Vagina (tissue), 2 donors: Measurements from ENCODE around the gene ITGB4. TPM values are rescaled to one million over a fixed set of nuclear protein-coding genes. Genes with fewer than 3 reads are reported as not detected.

Experiments
- DNase-seq, 2 donors: peaks; one replicate each; pipeline ENCODE4 v3.0.0-alpha.2; 2017; ENCODE audit errors: extremely low spot score in 2 of 2
- H3K27ac ChIP-seq: fragments of 200-600 bp; sonication (generic); one replicate; pipeline ENCODE4 v1.5.1; 2019
- H3K27me3 ChIP-seq: fragments of 200-600 bp; sonication (generic); one replicate; pipeline ENCODE4 v1.5.1; 2019
- H3K36me3 ChIP-seq, 2 donors: fragments of 200-600 bp; sonication (generic); one replicate each; pipeline ENCODE4 v1.5.1; 2017 to 2019
- H3K4me1 ChIP-seq: fragments of 200-600 bp; sonication (generic); one replicate; pipeline ENCODE4 v1.5.1; 2019
- H3K4me3 ChIP-seq, 2 donors: fragments of 200-600 bp; sonication (generic); 1 replicate in 1 of 2; 2 replicates in 1 of 2; pipeline ENCODE4 v1.5.1; 2016 to 2019
- H3K9me3 ChIP-seq: fragments of 200-600 bp; sonication (generic); one replicate; pipeline ENCODE4 v1.5.1; 2019
- CTCF ChIP-seq, 3 experiments: fragments of 450-650 bp in 2 of 3; fragments of 200-600 bp in 1 of 3; sonication (generic) in 1 of 3; IDR thresholded peaks; one replicate each; pipeline ENCODE4 v1.5.1; 2017 to 2019; ENCODE audit warnings: antibody characterized with exemption in 3 of 3, mild to moderate bottlenecking in 2 of 3, moderate library complexity in 2 of 3
- POLR2A ChIP-seq, 2 donors: fragments of 450-650 bp; IDR thresholded peaks; one replicate each; pipeline ENCODE4 v1.6.1; 2017; ENCODE audit warnings: antibody characterized with exemption in 2 of 2, mild to moderate bottlenecking in 2 of 2, moderate library complexity in 2 of 2
- POLR2AphosphoS5 ChIP-seq, 2 donors: sonication (generic); formaldehyde crosslinking; IDR thresholded peaks; one replicate each; pipeline ENCODE4 v1.9.0; 2017; ENCODE audit warnings: antibody characterized with exemption in 2 of 2, mild to moderate bottlenecking in 2 of 2, low read depth in 1 of 2; ENCODE audit not compliant: insufficient read depth in 1 of 2
- intact Hi-C: fragments of 100-400 bp; cut with DNase I; formaldehyde crosslinking; loops from one replicate; pipeline ENCODE4 v1.15.1; 2023
- total RNA-seq: library from RNA; depleted of rRNA; stranded (reverse); fragments of >200 nt; gene quantifications from one replicate; pipeline ENCODE4 v1.2.3, GENCODE V29; 2016

The ITGB4 gene
- total RNA-seq, 1 donor from 2014 or later: 169 TPM

DNA sequence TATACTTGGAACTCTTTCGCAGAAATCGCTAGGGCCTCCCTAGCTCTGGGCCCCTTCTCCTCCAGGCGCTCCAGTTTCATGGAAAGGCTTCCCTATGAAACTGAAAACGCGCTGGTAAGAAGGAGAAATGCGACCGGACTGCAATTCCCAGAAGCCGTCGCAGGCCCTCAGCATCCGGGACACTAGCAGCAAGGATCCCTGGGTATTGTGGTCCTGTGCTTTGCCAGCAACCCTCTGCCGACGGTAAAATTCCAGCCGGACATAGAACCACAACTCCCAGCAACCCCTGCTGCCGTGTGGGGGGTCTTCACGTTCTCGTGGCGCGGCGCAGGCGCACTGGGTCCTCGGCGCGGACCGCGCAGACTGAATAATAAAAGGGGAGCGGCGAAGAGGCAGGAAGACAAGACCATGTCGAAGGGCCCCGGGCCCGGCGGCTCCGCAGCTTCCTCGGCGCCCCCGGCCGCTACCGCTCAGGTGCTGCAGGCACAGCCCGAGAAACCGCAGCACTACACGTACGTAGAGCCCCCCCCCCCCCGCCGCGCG is 63.3 kb downstream of the ITGB4 start, which contains the start of gene UNK:
Gene UNK (plus strand): TSS at position 334 of the 543 bp plus-strand sequence. CDS start 75 bp downstream, at position 409.
- H3K9me3 ChIP-seq: no peaks in the 10 kb centered on the region
- peak within 1 kb of the TSS; percentile 62 to 86 for H3K4me3 ChIP-seq
- intact Hi-C loops: no loop called here
- TF ChIP-seq POLR2AphosphoS5 (IDR thresholded peaks at IDR 0.05; ENCODE audit: insufficient read depth in 1 of 2, low read depth in 1 of 2): peak in 1 of 2 donors; percentile 90
- peak in 1 of 2 donors; percentile 84 for TF ChIP-seq POLR2A (IDR thresholded peaks at IDR 0.05)
- peak in 1 of 3 experiments; percentile 24 for TF ChIP-seq CTCF (IDR thresholded peaks at IDR 0.05)
- H3K27ac ChIP-seq: peak within 1 kb of the TSS; percentile 100
- peak in 1 of 2 donors; percentile 100 for DNase-seq
- no peaks in the 10 kb centered on the region for H3K27me3 ChIP-seq
- H3K36me3 ChIP-seq: no peaks in the 10 kb centered on the region
- peaks cover 64% of the 10 kb centered on the region for H3K4me1 ChIP-seq

GRCh38 chr17:75785016-75785890 is 64.0 kb downstream of the ITGB4 start:
- intact Hi-C loops: no loop called here
- DNase-seq: peak in 1 of 2 donors; percentile 95
- no peaks in the 10 kb centered on the region for H3K36me3 ChIP-seq
- TF ChIP-seq POLR2AphosphoS5 (IDR thresholded peaks at IDR 0.05; ENCODE audit: insufficient read depth in 1 of 2, low read depth in 1 of 2) (peak; percentile 42 to 99), POLR2A (IDR thresholded peaks at IDR 0.05) (peak in 1 of 2 donors; percentile 62), CTCF (IDR thresholded peaks at IDR 0.05) (no peak)
- peak overlapping the region; percentile 62 to 86 for H3K4me3 ChIP-seq
- peak overlapping the region; percentile 100 for H3K27ac ChIP-seq
- peaks cover 70% of the 10 kb centered on the region for H3K4me1 ChIP-seq
- H3K9me3 ChIP-seq: no peaks in the 10 kb centered on the region
- H3K27me3 ChIP-seq: no peaks in the 10 kb centered on the region

DNA sequence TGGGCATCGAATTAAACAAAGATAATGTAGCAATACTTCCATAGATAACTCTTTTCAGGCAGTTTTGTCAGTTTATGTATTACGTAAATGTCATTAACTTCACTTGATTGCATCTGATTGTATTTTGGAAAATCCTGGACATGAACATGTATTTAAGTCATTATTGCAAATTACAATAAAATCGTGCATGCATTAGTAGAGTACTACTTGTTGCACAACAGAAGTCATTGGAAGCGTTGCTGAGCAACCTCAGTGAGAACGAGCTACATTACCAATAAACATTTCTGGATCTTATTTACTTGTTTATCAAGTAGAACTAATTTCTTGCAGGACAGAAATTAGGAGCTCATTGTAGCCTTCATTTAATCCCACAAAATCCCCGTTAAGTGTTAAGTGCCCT is 70.0 kb downstream of the ITGB4 start:
- Histone ChIP-seq H3K27me3 (no peaks in the 10 kb centered on the region), H3K36me3 (no peaks in the 10 kb centered on the region), H3K9me3 (no peaks in the 10 kb centered on the region), H3K4me1 (peaks cover 27% of the 10 kb centered on the region), H3K4me3 (no peak overlapping the region), H3K27ac (no peak overlapping the region)
- DNase-seq: no peak
- TF ChIP-seq POLR2A (IDR thresholded peaks at IDR 0.05) (no peak), CTCF (IDR thresholded peaks at IDR 0.05) (no peak), POLR2AphosphoS5 (IDR thresholded peaks at IDR 0.05; ENCODE audit: insufficient read depth in 1 of 2, low read depth in 1 of 2) (no peak)
- intact Hi-C loops: no loop called here

GRCh38 chr17:75793460-75793859 is 72.2 kb downstream of the ITGB4 start:
- peaks cover 0 to 7% of the 10 kb centered on the region in 2 donors for H3K36me3 ChIP-seq
- peaks cover 6% of the 10 kb centered on the region for H3K4me1 ChIP-seq
- TF ChIP-seq POLR2A (IDR thresholded peaks at IDR 0.05) (no peak), POLR2AphosphoS5 (IDR thresholded peaks at IDR 0.05; ENCODE audit: insufficient read depth in 1 of 2, low read depth in 1 of 2) (no peak), CTCF (IDR thresholded peaks at IDR 0.05) (no peak)
- no peak for DNase-seq
- no peaks in the 10 kb centered on the region for H3K9me3 ChIP-seq
- no peak overlapping the region for H3K27ac ChIP-seq
- no peaks in the 10 kb centered on the region for H3K27me3 ChIP-seq
- intact Hi-C loops: no loop called here
- H3K4me3 ChIP-seq: no peak overlapping the region
